ENCODE measurements around the gene ARHGAP10. TPM values are rescaled to one million over a fixed set of nuclear protein-coding genes. Genes with fewer than 3 reads are reported as not detected.
"Not testable (repeated sequence)": the region's sequence is repeated elsewhere in the genome, so short reads cannot be mapped to it uniquely, and the experiment has no call there.

ARHGAP10 gene
- total RNA-seq, 1 experiment from 2014 or later, result 36.9 TPM

- DNase-seq (ENCODE audit: low read depth in 1 of 2, low spot score in 2 of 2), result no peak
- H3K4me1 ChIP-seq (replicated peaks), result no peaks in the 10 kb centered on the region
- H3K36me3 ChIP-seq, result peaks cover 2% of the 10 kb centered on the region; the same call in 1 of the 2 replicates
- H3K9me3 ChIP-seq (replicated peaks), result no peaks in the 10 kb centered on the region
- no peaks in the 10 kb centered on the region for H3K27me3 ChIP-seq (replicated peaks)
- no peak overlapping the region for H3K4me3 ChIP-seq
- H3K27ac ChIP-seq, result no peak overlapping the region
Measured at GRCh38 chr4:147996859-147997258, 265.0 kb downstream of the ARHGAP10 start.

GRCh38 chr4:148000038-148000437, 268.1 kb downstream of the ARHGAP10 start:
- not testable (repeated sequence) for H3K4me1 ChIP-seq (replicated peaks); H3K27me3 ChIP-seq (replicated peaks); H3K27ac ChIP-seq; H3K9me3 ChIP-seq (replicated peaks); DNase-seq (ENCODE audit: low read depth in 1 of 2, low spot score in 2 of 2); H3K4me3 ChIP-seq; H3K36me3 ChIP-seq

GRCh38 chr4:148004228-148004857, 272.5 kb downstream of the ARHGAP10 start:
- DNase-seq (ENCODE audit: low read depth in 1 of 2, low spot score in 2 of 2), result peak in 1 of 2 experiments; percentile 18
- no peak overlapping the region for H3K27ac ChIP-seq
- H3K36me3 ChIP-seq, result no peaks in the 10 kb centered on the region; the same call in 1 of the 2 replicates
- no peak overlapping the region for H3K4me3 ChIP-seq
- no peaks in the 10 kb centered on the region for H3K27me3 ChIP-seq (replicated peaks)
- no peaks in the 10 kb centered on the region for H3K9me3 ChIP-seq (replicated peaks)
- H3K4me1 ChIP-seq (replicated peaks), result peaks cover 18% of the 10 kb centered on the region

- H3K4me3 ChIP-seq, result no peak overlapping the region
- no peaks in the 10 kb centered on the region for H3K9me3 ChIP-seq (replicated peaks)
- H3K27me3 ChIP-seq (replicated peaks), result no peaks in the 10 kb centered on the region
- H3K4me1 ChIP-seq (replicated peaks), result peaks cover 18% of the 10 kb centered on the region
- H3K36me3 ChIP-seq, result no peaks in the 10 kb centered on the region
- no peak for DNase-seq (ENCODE audit: low read depth in 1 of 2, low spot score in 2 of 2)
- H3K27ac ChIP-seq, result no peak overlapping the region
Measured at GRCh38 chr4:148006001-148006400, 274.1 kb downstream of the ARHGAP10 start.

GRCh38 chr4:148007314-148007760, 275.4 kb downstream of the ARHGAP10 start:
- DNase-seq (ENCODE audit: low read depth in 1 of 2, low spot score in 2 of 2), result peak; percentile 80 to 90
- Histone ChIP-seq H3K4me1 (replicated peaks) (peaks cover 18% of the 10 kb centered on the region), H3K9me3 (replicated peaks) (no peaks in the 10 kb centered on the region), H3K27ac (peak overlapping the region; percentile 63), H3K4me3 (no peak overlapping the region), H3K27me3 (replicated peaks) (no peaks in the 10 kb centered on the region), H3K36me3 (no peaks in the 10 kb centered on the region)

- Histone ChIP-seq H3K27ac (peak overlapping the region; percentile 63), H3K36me3 (no peaks in the 10 kb centered on the region), H3K9me3 (replicated peaks) (no peaks in the 10 kb centered on the region), H3K27me3 (replicated peaks) (no peaks in the 10 kb centered on the region), H3K4me1 (replicated peaks) (peaks cover 18% of the 10 kb centered on the region), H3K4me3 (no peak overlapping the region)
- no peak for DNase-seq (ENCODE audit: low read depth in 1 of 2, low spot score in 2 of 2)
Measured at GRCh38 chr4:148007792-148008191, 275.9 kb downstream of the ARHGAP10 start.

- Histone ChIP-seq H3K27ac (no peak overlapping the region), H3K27me3 (replicated peaks) (no peaks in the 10 kb centered on the region), H3K9me3 (replicated peaks) (no peaks in the 10 kb centered on the region), H3K4me3 (no peak overlapping the region), H3K36me3 (no peaks in the 10 kb centered on the region), H3K4me1 (replicated peaks) (no peaks in the 10 kb centered on the region)
- no peak for DNase-seq (ENCODE audit: low read depth in 1 of 2, low spot score in 2 of 2)
Measured at GRCh38 chr4:148015058-148015457, 283.2 kb downstream of the ARHGAP10 start.

GRCh38 chr4:148015468-148015867, 283.6 kb downstream of the ARHGAP10 start:
- Histone ChIP-seq H3K36me3 (no peaks in the 10 kb centered on the region), H3K27ac (no peak overlapping the region), H3K4me3 (no peak overlapping the region), H3K27me3 (replicated peaks) (no peaks in the 10 kb centered on the region), H3K4me1 (replicated peaks) (no peaks in the 10 kb centered on the region), H3K9me3 (replicated peaks) (no peaks in the 10 kb centered on the region)
- no peak for DNase-seq (ENCODE audit: low read depth in 1 of 2, low spot score in 2 of 2)

GRCh38 chr4:148016063-148016637, 284.3 kb downstream of the ARHGAP10 start:
- Histone ChIP-seq H3K36me3 (no peaks in the 10 kb centered on the region), H3K27me3 (replicated peaks) (no peaks in the 10 kb centered on the region), H3K9me3 (replicated peaks) (no peaks in the 10 kb centered on the region), H3K27ac (no peak overlapping the region), H3K4me3 (no peak overlapping the region), H3K4me1 (replicated peaks) (no peaks in the 10 kb centered on the region)
- no peak for DNase-seq (ENCODE audit: low read depth in 1 of 2, low spot score in 2 of 2)

GRCh38 chr4:148017801-148018200, 285.9 kb downstream of the ARHGAP10 start:
- DNase-seq (ENCODE audit: low read depth in 1 of 2, low spot score in 2 of 2), result no peak
- H3K27ac ChIP-seq, result no peak overlapping the region
- no peaks in the 10 kb centered on the region for H3K36me3 ChIP-seq
- H3K27me3 ChIP-seq (replicated peaks), result no peaks in the 10 kb centered on the region
- no peak overlapping the region for H3K4me3 ChIP-seq
- no peaks in the 10 kb centered on the region for H3K9me3 ChIP-seq (replicated peaks)
- no peaks in the 10 kb centered on the region for H3K4me1 ChIP-seq (replicated peaks)

- no peak for DNase-seq (ENCODE audit: low read depth in 1 of 2, low spot score in 2 of 2)
- Histone ChIP-seq H3K4me1 (replicated peaks) (no peaks in the 10 kb centered on the region), H3K36me3 (no peaks in the 10 kb centered on the region; the same call in 1 of the 2 replicates), H3K27ac (no peak overlapping the region), H3K9me3 (replicated peaks) (no peaks in the 10 kb centered on the region), H3K27me3 (replicated peaks) (no peaks in the 10 kb centered on the region), H3K4me3 (no peak overlapping the region)
Measured at GRCh38 chr4:148021686-148022085, 289.8 kb downstream of the ARHGAP10 start.

- H3K27ac ChIP-seq, result no peak overlapping the region
- H3K4me3 ChIP-seq, result no peak overlapping the region
- H3K9me3 ChIP-seq (replicated peaks), result no peaks in the 10 kb centered on the region
- no peaks in the 10 kb centered on the region; the same call in 1 of the 2 replicates for H3K36me3 ChIP-seq
- no peaks in the 10 kb centered on the region for H3K27me3 ChIP-seq (replicated peaks)
- DNase-seq (ENCODE audit: low read depth in 1 of 2, low spot score in 2 of 2), result no peak
- H3K4me1 ChIP-seq (replicated peaks), result no peaks in the 10 kb centered on the region
Measured at GRCh38 chr4:148022975-148023374, 291.1 kb downstream of the ARHGAP10 start.

GRCh38 chr4:148023512-148024181, 291.8 kb downstream of the ARHGAP10 start:
- no peaks in the 10 kb centered on the region for H3K27me3 ChIP-seq (replicated peaks)
- H3K9me3 ChIP-seq (replicated peaks), result no peaks in the 10 kb centered on the region
- H3K4me1 ChIP-seq (replicated peaks), result no peaks in the 10 kb centered on the region
- no peak overlapping the region for H3K4me3 ChIP-seq
- DNase-seq (ENCODE audit: low read depth in 1 of 2, low spot score in 2 of 2), result no peak
- no peaks in the 10 kb centered on the region; the same call in 1 of the 2 replicates for H3K36me3 ChIP-seq
- no peak overlapping the region for H3K27ac ChIP-seq

GRCh38 chr4:148025981-148026380, 294.1 kb downstream of the ARHGAP10 start:
- Histone ChIP-seq H3K27ac (no peak overlapping the region), H3K9me3 (replicated peaks) (no peaks in the 10 kb centered on the region), H3K27me3 (replicated peaks) (no peaks in the 10 kb centered on the region), H3K36me3 (no peaks in the 10 kb centered on the region; the same call in 1 of the 2 replicates), H3K4me1 (replicated peaks) (no peaks in the 10 kb centered on the region), H3K4me3 (no peak overlapping the region)
- no peak for DNase-seq (ENCODE audit: low read depth in 1 of 2, low spot score in 2 of 2)

Data from SJSA1 (cell line).